ENCODE data around the gene PCDHGB6. TPM values are rescaled to one million over a fixed set of nuclear protein-coding genes. Genes with fewer than 3 reads are reported as not detected.

PCDHGB6 gene
- total and polyA plus RNA-seq, 8 donors, result 0.29 to 6.2 (median 2.3) TPM; not detected in 2

GRCh38 chr5:141437221-141437620 is 29.4 kb downstream of the PCDHGB6 start:
- H3K27me3 ChIP-seq, result peaks cover 0 to 12% (median 2%) of the 10 kb centered on the region in 3 donors
- peaks cover 30 to 96% (median 79%) of the 10 kb centered on the region in 4 donors for H3K9me3 ChIP-seq
- 80 to 98% (median 89%) methylated on average over 2 of the region's 2 CpGs for WGBS, 5 donors
- intact Hi-C loops (cut with DNase I; ENCODE audit: low total_unique reads), result no loop called here
- no peak for DNase-seq
- peaks cover 0 to 9% (median 0%) of the 10 kb centered on the region in 4 donors for H3K36me3 ChIP-seq
- H3K4me1 ChIP-seq, result no peaks in the 10 kb centered on the region
- H3K27ac ChIP-seq, result no peak overlapping the region
- no peak overlapping the region for H3K4me3 ChIP-seq
- TF ChIP-seq POLR2AphosphoS5 (IDR thresholded peaks at IDR 0.05), result no peak
- TF ChIP-seq POLR2A (IDR thresholded peaks at IDR 0.05), result no peak
- TF ChIP-seq EP300 (IDR thresholded peaks at IDR 0.05), result no peak
- TF ChIP-seq CTCF (IDR thresholded peaks at IDR 0.05), result no peak

GRCh38 chr5:141439411-141440141 is 31.8 kb downstream of the PCDHGB6 start:
- no peaks in the 10 kb centered on the region for H3K4me1 ChIP-seq
- peaks cover 13 to 90% (median 68%) of the 10 kb centered on the region in 4 donors for H3K9me3 ChIP-seq
- no peak overlapping the region for H3K4me3 ChIP-seq
- no peaks in the 10 kb centered on the region for H3K27me3 ChIP-seq
- intact Hi-C loops (cut with DNase I; ENCODE audit: low total_unique reads), result no loop called here
- peaks cover 0 to 9% (median 0%) of the 10 kb centered on the region in 4 donors for H3K36me3 ChIP-seq
- TF ChIP-seq POLR2AphosphoS5 (IDR thresholded peaks at IDR 0.05) (no peak), CTCF (IDR thresholded peaks at IDR 0.05) (no peak)
- no peak overlapping the region for H3K27ac ChIP-seq
- no peak for DNase-seq
- 60 to 69% (median 64%) methylated on average over 10 of the region's 10 CpGs for WGBS, 5 donors

GRCh38 chr5:141440341-141440740 is 32.5 kb downstream of the PCDHGB6 start:
- no peaks in the 10 kb centered on the region for H3K4me1 ChIP-seq
- intact Hi-C loops (cut with DNase I; ENCODE audit: low total_unique reads), result no loop called here
- H3K36me3 ChIP-seq, result peaks cover 0 to 9% (median 0%) of the 10 kb centered on the region in 4 donors
- DNase-seq, result no peak
- 90 to 93% (median 92%) methylated on average over 9 of the region's 9 CpGs for WGBS, 5 donors
- peaks cover 13 to 90% (median 61%) of the 10 kb centered on the region in 4 donors for H3K9me3 ChIP-seq
- no peaks in the 10 kb centered on the region for H3K27me3 ChIP-seq
- no peak overlapping the region for H3K4me3 ChIP-seq
- no peak for TF ChIP-seq EP300 (IDR thresholded peaks at IDR 0.05)
- TF ChIP-seq CTCF (IDR thresholded peaks at IDR 0.05), result no peak
- TF ChIP-seq POLR2A (IDR thresholded peaks at IDR 0.05), result no peak
- TF ChIP-seq POLR2AphosphoS5 (IDR thresholded peaks at IDR 0.05), result no peak
- no peak overlapping the region for H3K27ac ChIP-seq

- no peak for DNase-seq
- WGBS, 5 donors, result 43 to 57% (median 50%) methylated on average over 43 to 50 of the region's 50 CpGs
- no peaks in the 10 kb centered on the region for H3K4me1 ChIP-seq
- H3K36me3 ChIP-seq, result peaks cover 0 to 12% (median 0%) of the 10 kb centered on the region in 4 donors
- H3K27me3 ChIP-seq, result no peaks in the 10 kb centered on the region
- intact Hi-C loops (cut with DNase I; ENCODE audit: low total_unique reads), result no loop called here
- TF ChIP-seq CTCF (IDR thresholded peaks at IDR 0.05), result no peak
- no peak for TF ChIP-seq POLR2A (IDR thresholded peaks at IDR 0.05)
- no peak for TF ChIP-seq EP300 (IDR thresholded peaks at IDR 0.05)
- no peak for TF ChIP-seq POLR2AphosphoS5 (IDR thresholded peaks at IDR 0.05)
- no peak overlapping the region for H3K27ac ChIP-seq
- peaks cover 13 to 84% (median 60%) of the 10 kb centered on the region in 4 donors for H3K9me3 ChIP-seq
- no peak overlapping the region for H3K4me3 ChIP-seq
Observed at GRCh38 chr5:141441571-141442170, 33.9 kb downstream of the PCDHGB6 start.

Other genes with a start within 250 kb of the PCDHGB6 start
Only the 30 nearest of the 37 such genes appear.
- 10 to 100 TPM in 1 of 5 donors, 1 to 10 TPM in 3, under 1 TPM in 1; 0.58 to 18.3 (median 2.3) TPM for gene PCDHB10, start 215.7 kb upstream of the PCDHGB6 start, total RNA-seq
- gene PCDHB10, start 215.7 kb upstream of the PCDHGB6 start, polyA plus RNA-seq, result under 1 TPM; 0.12 to 0.40 (median 0.15) TPM
- 1 to 10 TPM in 2 of 5 donors, under 1 TPM in 1, not detected in 2; 0.87 to 4.4 (median 1.3) TPM for gene PCDHB11, start 208.4 kb upstream of the PCDHGB6 start, total RNA-seq
- gene PCDHB11, start 208.4 kb upstream of the PCDHGB6 start, polyA plus RNA-seq, result 1 to 10 TPM in 1 of 3 donors, under 1 TPM in 2; 0.12 to 1.1 (median 0.30) TPM
- 1 to 10 TPM in 4 of 5 donors, not detected in 1; 1.2 to 8.5 (median 2.9) TPM for gene PCDHB12, start 199.3 kb upstream of the PCDHGB6 start, total RNA-seq
- gene PCDHB12, start 199.3 kb upstream of the PCDHGB6 start, polyA plus RNA-seq, result under 1 TPM; 0.19 to 0.31 (median 0.28) TPM
- gene PCDHB13, start 194.1 kb upstream of the PCDHGB6 start, total RNA-seq, result 10 to 100 TPM in 1 of 5 donors, 1 to 10 TPM in 2, under 1 TPM in 2; under 0.01 to 28.1 (median 3.1) TPM
- under 1 TPM in 2 of 3 donors, not detected in 1; 0.12 to 0.28 TPM for gene PCDHB13, start 194.1 kb upstream of the PCDHGB6 start, polyA plus RNA-seq
- 1 to 10 TPM in 4 of 5 donors, not detected in 1; 1.3 to 6.4 (median 3.6) TPM for gene PCDHB14, start 184.7 kb upstream of the PCDHGB6 start, total RNA-seq
- 1 to 10 TPM in 1 of 3 donors, under 1 TPM in 2; 0.31 to 1.1 (median 0.44) TPM for gene PCDHB14, start 184.7 kb upstream of the PCDHGB6 start, polyA plus RNA-seq
- gene PCDHB15, start 162.6 kb upstream of the PCDHGB6 start, total RNA-seq, result 1 to 10 TPM in 2 of 5 donors, under 1 TPM in 1, not detected in 2; 0.58 to 6.6 (median 2.2) TPM
- 1 to 10 TPM in 1 of 3 donors, under 1 TPM in 2; 0.44 to 1.2 (median 0.73) TPM for gene PCDHB15, start 162.6 kb upstream of the PCDHGB6 start, polyA plus RNA-seq
- 1 to 10 TPM in 1 of 5 donors, under 1 TPM in 1, not detected in 3; 0.43 to 4.8 TPM for gene SLC25A2, start 104.0 kb upstream of the PCDHGB6 start, total RNA-seq
- gene SLC25A2, start 104.0 kb upstream of the PCDHGB6 start, polyA plus RNA-seq, result not detected
- gene TAF7, start 87.2 kb upstream of the PCDHGB6 start, total RNA-seq, result 10 to 100 TPM; 22.0 to 89.8 (median 36.5) TPM
- gene TAF7, start 87.2 kb upstream of the PCDHGB6 start, polyA plus RNA-seq, result 10 to 100 TPM; 32.6 to 46.1 (median 43.5) TPM
- under 1 TPM in 1 of 5 donors, not detected in 4; 0.18 TPM for gene PCDHGA1, start 77.5 kb upstream of the PCDHGB6 start, total RNA-seq
- under 1 TPM in 1 of 3 donors, not detected in 2; 0.13 TPM for gene PCDHGA1, start 77.5 kb upstream of the PCDHGB6 start, polyA plus RNA-seq
- 1 to 10 TPM; 1.2 to 3.5 (median 2.0) TPM for gene PCDHGA2, start 69.3 kb upstream of the PCDHGB6 start, total RNA-seq
- under 1 TPM; 0.06 to 0.31 (median 0.18) TPM for gene PCDHGA2, start 69.3 kb upstream of the PCDHGB6 start, polyA plus RNA-seq
- 1 to 10 TPM in 3 of 5 donors, under 1 TPM in 1, not detected in 1; 0.58 to 6.7 (median 1.4) TPM for gene PCDHGA3, start 64.2 kb upstream of the PCDHGB6 start, total RNA-seq
- gene PCDHGA3, start 64.2 kb upstream of the PCDHGB6 start, polyA plus RNA-seq, result under 1 TPM in 1 of 3 donors, not detected in 2; 0.08 TPM
- 1 to 10 TPM in 1 of 5 donors, under 1 TPM in 3, not detected in 1; under 0.01 to 1.2 (median 0.68) TPM for gene PCDHGB1, start 57.9 kb upstream of the PCDHGB6 start, total RNA-seq
- under 1 TPM in 1 of 3 donors, not detected in 2; 0.03 TPM for gene PCDHGB1, start 57.9 kb upstream of the PCDHGB6 start, polyA plus RNA-seq
- 1 to 10 TPM in 4 of 5 donors, under 1 TPM in 1; 0.29 to 9.3 (median 2.4) TPM for gene PCDHGA4, start 53.0 kb upstream of the PCDHGB6 start, total RNA-seq
- under 1 TPM in 1 of 3 donors, not detected in 2; 0.08 TPM for gene PCDHGA4, start 53.0 kb upstream of the PCDHGB6 start, polyA plus RNA-seq
- gene PCDHGB2, start 48.0 kb upstream of the PCDHGB6 start, total RNA-seq, result 10 to 100 TPM in 1 of 5 donors, 1 to 10 TPM in 3, not detected in 1; 2.5 to 10.7 (median 8.1) TPM
- under 1 TPM in 1 of 3 donors, not detected in 2; 0.10 TPM for gene PCDHGB2, start 48.0 kb upstream of the PCDHGB6 start, polyA plus RNA-seq
- 1 to 10 TPM in 4 of 5 donors, not detected in 1; 2.3 to 6.7 (median 3.6) TPM for gene PCDHGA5, start 43.9 kb upstream of the PCDHGB6 start, total RNA-seq
- under 1 TPM in 1 of 3 donors, not detected in 2; 0.15 TPM for gene PCDHGA5, start 43.9 kb upstream of the PCDHGB6 start, polyA plus RNA-seq
- 1 to 10 TPM in 4 of 5 donors, under 1 TPM in 1; 0.87 to 8.8 (median 3.8) TPM for gene PCDHGB3, start 37.8 kb upstream of the PCDHGB6 start, total RNA-seq
- under 1 TPM in 2 of 3 donors, not detected in 1; 0.06 to 0.08 TPM for gene PCDHGB3, start 37.8 kb upstream of the PCDHGB6 start, polyA plus RNA-seq
- 1 to 10 TPM in 3 of 5 donors, under 1 TPM in 2; 0.29 to 4.4 (median 1.8) TPM for gene PCDHGA6, start 34.1 kb upstream of the PCDHGB6 start, total RNA-seq
- under 1 TPM in 2 of 3 donors, not detected in 1; 0.06 to 0.38 TPM for gene PCDHGA6, start 34.1 kb upstream of the PCDHGB6 start, polyA plus RNA-seq
- gene PCDHGA7, start 25.3 kb upstream of the PCDHGB6 start, total RNA-seq, result 10 to 100 TPM in 1 of 5 donors, 1 to 10 TPM in 2, under 1 TPM in 1, not detected in 1; 0.87 to 29.0 (median 2.7) TPM
- gene PCDHGA7, start 25.3 kb upstream of the PCDHGB6 start, polyA plus RNA-seq, result under 1 TPM in 2 of 3 donors, not detected in 1; 0.06 to 0.30 TPM
- 10 to 100 TPM in 1 of 5 donors, 1 to 10 TPM in 2, under 1 TPM in 2; 0.29 to 12.1 (median 1.2) TPM for gene PCDHGB4, start 20.3 kb upstream of the PCDHGB6 start, total RNA-seq
- under 1 TPM in 2 of 3 donors, not detected in 1; 0.12 to 0.45 TPM for gene PCDHGB4, start 20.3 kb upstream of the PCDHGB6 start, polyA plus RNA-seq
- 10 to 100 TPM in 1 of 5 donors, 1 to 10 TPM in 2, under 1 TPM in 2; under 0.01 to 12.5 (median 1.2) TPM for gene PCDHGA8, start 15.4 kb upstream of the PCDHGB6 start, total RNA-seq
- under 1 TPM in 2 of 3 donors, not detected in 1; 0.06 to 0.08 TPM for gene PCDHGA8, start 15.4 kb upstream of the PCDHGB6 start, polyA plus RNA-seq
- 10 to 100 TPM in 2 of 5 donors, 1 to 10 TPM in 3; 1.8 to 16.8 (median 4.2) TPM for gene PCDHGB5, start 10.1 kb upstream of the PCDHGB6 start, total RNA-seq
- under 1 TPM in 2 of 3 donors, not detected in 1; 0.35 to 0.75 TPM for gene PCDHGB5, start 10.1 kb upstream of the PCDHGB6 start, polyA plus RNA-seq
- gene PCDHGA9, start 5.2 kb upstream of the PCDHGB6 start, total RNA-seq, result 10 to 100 TPM in 1 of 5 donors, 1 to 10 TPM in 3, not detected in 1; 1.6 to 10.1 (median 3.2) TPM
- under 1 TPM in 2 of 3 donors, not detected in 1; 0.13 to 0.25 TPM for gene PCDHGA9, start 5.2 kb upstream of the PCDHGB6 start, polyA plus RNA-seq
- gene PCDHGA10, start 5.0 kb downstream of the PCDHGB6 start, total RNA-seq, result 1 to 10 TPM in 3 of 5 donors, under 1 TPM in 1, not detected in 1; 0.89 to 7.0 (median 4.5) TPM
- gene PCDHGA10, start 5.0 kb downstream of the PCDHGB6 start, polyA plus RNA-seq, result under 1 TPM; 0.15 to 0.65 (median 0.44) TPM
- gene PCDHGB7, start 9.7 kb downstream of the PCDHGB6 start, total RNA-seq, result 10 to 100 TPM in 3 of 5 donors, 1 to 10 TPM in 2; 3.6 to 19.3 (median 16.8) TPM
- under 1 TPM; 0.56 to 0.61 (median 0.58) TPM for gene PCDHGB7, start 9.7 kb downstream of the PCDHGB6 start, polyA plus RNA-seq
- gene PCDHGA11, start 13.0 kb downstream of the PCDHGB6 start, total RNA-seq, result 10 to 100 TPM in 1 of 5 donors, 1 to 10 TPM in 3, under 1 TPM in 1; 0.45 to 15.2 (median 2.9) TPM
- under 1 TPM; 0.25 to 0.48 (median 0.31) TPM for gene PCDHGA11, start 13.0 kb downstream of the PCDHGB6 start, polyA plus RNA-seq
- 1 to 10 TPM in 4 of 5 donors, under 1 TPM in 1; 0.58 to 7.4 (median 5.4) TPM for gene PCDHGA12, start 22.5 kb downstream of the PCDHGB6 start, total RNA-seq
- under 1 TPM in 2 of 3 donors, not detected in 1; 0.12 to 0.20 TPM for gene PCDHGA12, start 22.5 kb downstream of the PCDHGB6 start, polyA plus RNA-seq
- gene PCDHGC3, start 67.9 kb downstream of the PCDHGB6 start, total RNA-seq, result 10 to 100 TPM in 4 of 5 donors, 1 to 10 TPM in 1; 7.6 to 35.8 (median 18.8) TPM
- gene PCDHGC3, start 67.9 kb downstream of the PCDHGB6 start, polyA plus RNA-seq, result 10 to 100 TPM; 20.0 to 30.3 (median 29.1) TPM
- gene PCDHGC4, start 77.0 kb downstream of the PCDHGB6 start, total RNA-seq, result 10 to 100 TPM in 1 of 5 donors, 1 to 10 TPM in 2, under 1 TPM in 1, not detected in 1; 0.87 to 15.4 (median 5.0) TPM
- not detected for gene PCDHGC4, start 77.0 kb downstream of the PCDHGB6 start, polyA plus RNA-seq
- 1 to 10 TPM in 3 of 5 donors, not detected in 2; 2.0 to 3.5 (median 2.7) TPM for gene PCDHGC5, start 81.1 kb downstream of the PCDHGB6 start, total RNA-seq
- gene PCDHGC5, start 81.1 kb downstream of the PCDHGB6 start, polyA plus RNA-seq, result under 1 TPM in 2 of 3 donors, not detected in 1; 0.08 to 0.12 TPM
- 100 to 1,000 TPM in 1 of 5 donors, 10 to 100 TPM in 4; 18.0 to 181 (median 77.0) TPM for gene DIAPH1, start 211.0 kb downstream of the PCDHGB6 start, total RNA-seq
- 10 to 100 TPM; 41.4 to 98.1 (median 76.1) TPM for gene DIAPH1, start 211.0 kb downstream of the PCDHGB6 start, polyA plus RNA-seq